GM21619 (cell line): ENCODE results near the gene ADPRHL1.

Source experiments
- ATAC-seq: cut with Tn5 transposase; IDR thresholded peaks from one replicate; pipeline ENCODE4 v1.9.1; 2021; ENCODE audit not compliant: unreplicated experiment

ADPRHL1 gene

DNA sequence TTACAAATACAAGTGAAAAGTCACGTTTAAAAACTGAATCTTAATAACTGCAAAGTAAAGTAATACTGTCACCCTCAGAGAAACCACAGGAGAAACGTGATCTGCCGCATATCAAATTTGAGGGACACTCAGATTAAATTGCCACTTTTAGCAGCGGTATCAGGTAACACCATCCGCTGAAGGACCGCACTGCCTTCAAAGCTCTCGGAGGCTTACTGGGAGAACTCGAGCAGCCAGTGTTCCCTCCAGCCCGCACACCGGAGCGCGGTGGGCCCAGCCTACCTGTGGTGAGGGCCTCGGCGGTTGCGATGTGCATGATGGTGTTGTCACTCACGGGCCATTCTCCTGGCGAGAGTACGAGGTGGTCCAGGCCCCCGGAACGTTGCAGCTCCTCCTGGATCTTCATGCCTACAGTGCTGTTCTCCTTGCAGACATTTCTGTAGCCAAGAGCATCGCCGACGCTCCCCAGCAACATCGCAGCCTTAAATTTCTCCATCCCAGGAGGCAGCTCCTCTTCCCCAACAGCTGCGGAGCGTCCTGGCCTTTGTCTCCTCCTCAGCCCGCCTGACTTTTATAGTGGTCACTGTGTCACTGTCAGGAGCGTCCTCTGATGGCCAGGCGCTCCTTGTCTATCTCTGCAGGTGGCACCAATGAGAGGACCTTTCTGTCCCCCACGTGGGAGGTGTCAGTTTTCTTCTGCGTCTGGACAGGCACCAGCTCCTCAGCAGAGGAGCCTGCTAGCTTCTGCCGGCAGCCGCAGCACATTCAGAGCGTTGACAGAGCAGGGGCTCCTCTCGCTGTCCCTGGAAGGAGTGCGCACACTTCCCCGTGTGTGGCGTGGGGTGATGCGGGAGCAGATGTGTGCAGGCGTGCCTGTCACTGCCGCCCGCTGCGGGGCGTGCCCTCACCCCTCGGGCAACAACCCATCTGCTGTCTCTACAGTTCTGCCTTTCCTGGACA is at the start of gene ADPRHL1:
Gene ADPRHL1 (minus strand): TSS at position 547 of the 960 bp plus-strand sequence. CDS start 51 bp downstream, at position 496.
- no peak for ATAC-seq

DNA sequence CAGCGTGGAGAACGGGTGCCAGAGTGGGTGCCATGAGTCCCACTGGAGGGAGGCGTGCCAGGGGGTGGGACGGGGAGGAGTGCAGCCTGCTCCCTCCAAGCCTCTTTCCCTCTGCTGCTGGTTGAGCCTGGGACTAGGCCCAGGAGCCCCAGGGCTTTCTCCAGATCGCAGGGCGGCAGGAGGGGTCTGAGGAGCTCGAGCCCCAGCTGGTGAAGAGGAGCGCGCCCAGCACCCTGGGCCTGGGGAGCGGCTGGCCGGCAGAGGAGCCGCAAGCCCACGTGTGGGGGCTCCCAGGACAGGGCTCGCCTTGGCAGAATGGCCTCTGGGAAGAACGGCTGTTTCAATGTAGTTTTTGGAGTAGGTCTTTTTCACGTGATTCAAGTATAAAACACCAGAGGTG is 49.4 kb upstream of the ADPRHL1 start:
- no peak for ATAC-seq

DNA sequence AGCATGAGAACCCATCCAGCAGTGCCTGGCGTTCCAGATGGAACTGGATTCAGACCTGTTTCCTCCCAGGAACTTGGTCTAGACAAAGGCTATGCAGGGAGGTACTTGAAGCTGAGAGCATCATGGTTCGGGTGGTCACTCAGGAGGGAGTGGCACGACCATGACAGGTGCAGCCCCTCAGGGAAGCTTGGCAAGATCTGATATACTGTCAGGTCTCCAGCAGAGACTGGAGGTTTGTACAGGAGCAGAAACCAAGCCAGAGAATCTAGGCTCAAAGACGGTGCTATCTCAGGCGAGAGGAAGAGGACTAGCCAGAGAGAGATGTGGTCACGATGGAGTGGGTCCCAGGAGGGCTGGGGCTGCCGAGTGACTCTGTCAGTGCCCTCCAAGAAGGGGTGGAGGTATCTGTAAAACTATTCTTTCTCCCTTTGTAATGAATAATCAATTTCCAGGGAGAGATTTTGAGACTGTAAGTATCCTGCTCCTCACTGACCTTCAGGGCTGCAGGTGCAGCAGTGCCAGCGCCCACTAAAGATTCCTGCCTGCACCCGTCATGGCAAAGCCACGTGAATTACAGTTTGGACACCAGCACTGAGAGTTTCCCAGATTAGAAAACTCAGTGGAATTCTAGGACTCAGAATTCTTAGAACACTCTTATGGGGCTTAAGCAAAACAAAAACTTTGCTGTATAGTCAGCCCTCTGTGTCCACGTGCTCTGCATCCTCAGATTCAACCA is 47.4 kb upstream of the ADPRHL1 start:
- no peak for ATAC-seq

DNA sequence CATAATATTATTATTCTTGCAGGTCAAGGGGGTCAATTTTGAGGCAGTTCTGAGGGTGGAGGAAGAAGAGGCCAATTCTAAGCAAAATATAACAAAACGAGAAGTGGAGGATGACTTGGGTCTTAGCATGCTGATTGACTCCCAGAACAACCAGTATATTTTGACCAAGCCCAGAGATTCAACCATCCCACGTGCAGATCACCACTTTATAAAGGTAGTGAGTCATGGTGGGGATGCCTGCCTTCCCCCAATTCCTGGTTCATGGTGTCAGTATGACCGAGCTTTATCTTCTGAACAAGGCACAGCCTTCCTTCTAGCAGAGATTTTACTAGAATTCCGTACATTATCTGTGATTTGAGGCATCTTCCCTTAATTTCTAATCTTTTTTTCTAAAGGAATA is 46.6 kb upstream of the ADPRHL1 start:
- no peak for ATAC-seq

DNA sequence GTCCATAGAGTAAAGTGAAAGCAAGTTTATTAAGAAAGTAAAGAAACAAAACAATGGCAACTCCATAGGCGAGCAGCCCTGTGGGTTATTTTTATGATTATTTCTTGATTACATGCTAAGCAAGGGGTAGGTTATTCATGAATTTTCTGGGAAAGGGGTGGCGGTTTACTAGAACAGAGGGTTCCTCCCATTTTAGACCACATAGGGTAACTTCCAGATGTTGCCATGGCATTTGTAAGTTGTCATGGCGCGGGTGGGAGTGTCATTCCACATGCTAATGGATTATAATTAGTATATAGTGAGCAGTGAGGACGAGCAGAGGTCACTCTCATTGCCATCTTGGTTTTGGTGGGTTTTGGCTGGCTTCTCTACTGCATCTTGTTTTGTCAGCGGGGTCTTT is 45.6 kb upstream of the ADPRHL1 start:
- no peak for ATAC-seq

DNA sequence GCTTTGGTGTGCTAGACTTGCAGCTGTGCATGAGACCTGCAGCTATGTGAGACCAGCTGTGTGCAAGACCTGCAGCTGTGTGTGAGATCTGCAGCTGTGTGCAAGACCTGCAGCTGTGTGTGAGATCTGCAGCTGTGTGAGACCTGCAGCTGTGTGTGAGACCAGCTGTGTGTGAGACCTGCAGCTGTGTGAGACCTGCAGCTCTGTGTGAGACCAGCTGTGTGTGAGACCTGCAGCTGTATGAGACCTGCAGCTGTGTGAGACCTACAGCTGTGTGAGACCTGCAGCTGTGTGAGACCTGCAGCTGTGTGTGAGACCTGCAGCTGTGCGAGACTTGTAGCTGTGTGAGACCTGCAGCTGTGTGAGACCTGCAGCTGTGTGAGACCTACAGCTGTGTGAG is 43.9 kb upstream of the ADPRHL1 start:
- no peak for ATAC-seq

DNA sequence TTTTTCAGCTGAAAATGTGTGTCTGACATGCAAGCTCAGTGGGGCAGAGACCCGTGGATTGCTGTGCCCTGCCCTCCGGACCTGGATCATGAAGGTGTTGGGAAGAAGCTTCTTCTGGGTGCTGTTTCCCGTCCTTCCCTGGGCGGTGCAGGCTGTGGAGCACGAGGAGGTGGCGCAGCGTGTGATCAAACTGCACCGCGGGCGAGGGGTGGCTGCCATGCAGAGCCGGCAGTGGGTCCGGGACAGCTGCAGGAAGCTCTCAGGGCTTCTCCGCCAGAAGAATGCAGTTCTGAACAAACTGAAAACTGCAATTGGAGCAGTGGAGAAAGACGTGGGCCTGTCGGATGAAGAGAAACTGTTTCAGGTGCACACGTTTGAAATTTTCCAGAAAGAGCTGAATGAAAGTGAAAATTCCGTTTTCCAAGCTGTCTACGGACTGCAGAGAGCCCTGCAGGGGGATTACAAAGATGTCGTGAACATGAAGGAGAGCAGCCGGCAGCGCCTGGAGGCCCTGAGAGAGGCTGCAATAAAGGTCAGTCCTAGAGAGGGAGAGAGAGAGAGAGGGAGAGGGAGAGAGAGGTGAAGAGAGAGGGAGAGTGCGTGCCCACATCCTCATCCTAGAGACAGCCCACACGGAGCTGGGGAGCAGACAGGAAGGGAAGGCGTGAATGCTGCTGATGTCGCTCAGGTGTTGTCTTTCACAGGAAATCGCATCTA is 42.4 kb upstream of the ADPRHL1 start:
- no peak for ATAC-seq

DNA sequence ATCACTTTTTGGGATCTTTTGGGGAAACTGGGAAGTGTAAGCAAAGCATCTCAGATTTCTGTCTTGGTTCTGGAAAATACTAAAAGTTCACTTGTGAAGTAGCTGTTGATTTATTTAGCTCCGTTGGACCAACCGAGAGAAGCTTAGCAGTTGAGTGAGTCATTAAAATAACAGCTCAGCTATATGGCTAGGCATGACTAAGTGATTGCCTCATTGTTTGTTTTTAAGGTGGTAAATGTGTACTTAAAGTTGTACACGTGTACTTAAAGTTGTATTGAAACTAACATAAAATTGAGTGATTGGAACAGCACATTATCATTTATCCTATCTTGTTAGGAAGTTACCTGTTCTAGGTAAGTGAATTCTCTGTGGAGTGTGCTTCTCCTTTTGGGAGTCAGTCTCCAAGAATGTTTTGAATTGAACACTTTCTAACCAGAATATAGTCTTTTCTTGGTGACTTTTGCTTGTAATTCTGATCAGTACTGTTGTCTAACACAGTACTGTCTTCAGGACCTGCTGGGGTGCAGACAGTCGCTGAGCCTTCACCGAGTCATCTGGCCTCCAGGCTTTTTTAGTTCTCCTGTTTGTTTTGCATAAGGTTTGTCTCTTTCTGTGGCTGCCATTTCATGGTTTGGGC is 40.1 kb upstream of the ADPRHL1 start:
- ATAC-seq, result peak; percentile 24

DNA sequence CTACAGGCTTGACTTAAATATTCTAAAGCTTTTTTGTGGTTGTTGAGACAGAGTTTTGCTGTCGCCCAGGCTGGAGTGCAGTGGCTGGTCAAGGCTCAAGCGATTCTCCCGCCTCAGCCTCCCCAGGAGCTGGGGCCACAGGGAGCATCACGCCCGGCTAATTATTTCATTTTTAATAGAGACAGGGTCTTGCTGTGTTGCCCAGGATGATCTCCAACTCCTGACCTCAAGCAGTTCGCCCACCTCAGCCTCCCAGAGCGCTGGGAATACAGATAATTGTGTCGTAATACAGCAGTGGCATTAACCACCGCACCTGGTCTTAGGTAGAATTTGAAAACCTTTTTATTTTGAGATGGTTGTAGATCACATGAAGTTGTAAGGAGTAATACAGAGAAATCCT is 38.7 kb upstream of the ADPRHL1 start:
- no peak for ATAC-seq

DNA sequence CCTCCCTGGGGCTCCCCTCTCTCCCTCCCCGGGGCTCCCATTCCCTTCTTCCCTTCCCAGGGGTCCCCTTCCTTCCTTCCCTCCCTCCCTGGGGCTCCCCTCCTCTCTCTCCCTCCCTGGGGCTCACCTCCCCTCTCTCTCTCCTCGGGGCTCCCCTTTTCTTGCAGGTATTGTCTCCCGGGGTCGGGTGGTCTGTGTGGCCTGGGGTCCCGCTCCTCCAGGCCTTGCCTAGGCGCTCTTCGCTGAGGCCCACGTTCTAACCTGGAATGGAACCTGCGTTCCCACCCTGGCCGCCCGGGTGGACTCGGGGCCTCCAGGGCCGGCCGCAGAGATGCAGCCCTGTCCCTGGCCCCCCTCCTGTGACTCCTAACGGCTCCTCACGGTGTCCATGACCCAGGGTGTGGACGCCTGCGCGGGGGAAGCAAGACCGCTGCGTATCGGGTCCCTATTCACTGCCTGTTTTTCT is 38.2 kb upstream of the ADPRHL1 start:
- ATAC-seq, result no peak

DNA sequence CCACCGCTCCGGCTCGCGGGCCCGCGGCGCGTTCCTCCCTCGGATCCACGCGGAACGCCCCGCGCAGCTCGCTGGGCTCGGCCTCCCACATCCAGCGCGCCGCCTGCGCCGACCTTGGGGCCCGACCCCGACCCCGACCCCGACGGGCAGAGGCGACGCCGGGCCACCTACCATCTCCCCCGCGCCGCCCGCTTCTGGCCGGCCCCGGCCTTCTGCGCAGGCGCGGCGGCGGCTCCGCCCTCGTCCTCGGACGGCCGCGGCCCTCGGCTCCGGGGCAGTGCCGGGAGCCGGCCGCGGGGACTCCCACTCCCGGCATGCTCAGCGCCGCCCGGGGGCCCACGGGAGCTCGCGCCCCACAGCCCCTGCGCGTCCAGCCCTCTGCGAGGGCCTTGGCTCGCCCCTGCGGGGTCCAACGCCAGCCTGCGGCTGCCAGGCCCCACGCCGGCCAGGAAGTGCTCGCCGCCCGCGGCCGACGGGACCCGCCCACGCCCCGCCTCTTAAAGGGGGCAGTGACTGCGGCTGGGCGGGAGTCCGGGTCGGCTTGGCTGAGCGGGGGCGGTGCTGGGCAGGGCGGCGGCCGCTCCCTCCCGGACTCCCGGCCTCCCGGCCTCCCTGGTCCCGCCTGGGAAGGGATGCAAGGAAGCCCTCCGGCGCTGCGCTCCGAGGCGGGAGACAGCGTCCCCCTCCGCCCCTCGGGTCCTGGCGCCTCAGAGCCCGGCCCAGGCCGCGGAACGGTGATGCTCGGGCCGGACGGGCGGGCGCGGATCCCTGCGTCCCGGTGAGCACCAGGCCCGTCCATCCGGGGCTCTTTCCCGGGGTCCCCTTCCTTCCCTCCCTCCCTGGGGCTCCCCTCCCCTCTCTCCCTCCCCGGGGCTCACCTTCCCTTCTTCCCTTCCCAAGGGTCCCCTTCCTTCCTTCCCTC is 37.5 kb upstream of the ADPRHL1 start, which contains the start of gene DCUN1D2:
Gene DCUN1D2 (minus strand): TSS at position 216 of the 922 bp plus-strand sequence. CDS start 42 bp downstream, at position 174.
- peak; percentile 73 for ATAC-seq

DNA sequence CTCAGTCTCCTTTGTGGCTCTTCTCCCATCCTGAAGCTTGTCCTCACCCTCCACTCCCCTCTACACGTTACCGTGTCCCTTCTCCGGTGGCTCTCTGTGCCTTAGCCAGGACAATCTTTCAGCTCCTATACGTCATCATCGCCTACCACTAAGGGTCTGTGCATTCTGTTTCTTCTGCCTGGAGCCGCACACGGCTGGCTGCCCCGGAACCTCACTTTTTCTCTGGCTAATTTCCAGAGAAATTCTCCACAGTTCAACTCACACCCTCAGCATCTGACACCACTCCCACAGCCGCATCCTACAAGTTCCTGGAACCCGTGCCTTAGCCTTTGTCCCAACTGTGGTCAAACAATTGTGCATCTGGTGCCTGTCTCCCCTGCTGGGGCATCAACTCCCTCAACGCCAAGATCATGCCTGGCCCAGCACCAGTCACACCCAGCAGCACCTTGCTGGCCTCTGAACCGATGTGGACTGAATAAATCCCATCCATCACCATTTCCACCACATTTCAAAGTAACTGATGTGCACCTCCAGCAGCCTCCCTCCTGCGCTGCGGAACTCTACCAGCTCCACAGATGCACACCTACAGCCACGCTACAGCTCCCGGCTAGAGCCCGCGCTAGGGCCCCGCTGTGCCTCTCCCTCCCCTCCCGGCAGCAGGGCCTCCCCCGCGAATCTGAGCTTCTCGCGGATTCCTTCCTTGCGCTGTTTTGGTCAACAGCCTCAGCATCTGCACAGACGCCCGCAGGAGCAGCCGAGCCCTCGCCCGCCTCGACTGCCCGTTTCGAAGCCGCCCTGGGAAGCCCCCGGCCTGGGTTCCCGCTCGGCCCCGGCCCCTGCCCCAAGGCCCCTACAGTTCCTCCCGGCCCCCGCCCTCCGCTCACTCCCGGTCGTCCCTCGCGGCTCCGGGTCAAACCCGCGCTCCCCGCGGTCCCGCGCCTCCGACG is 36.5 kb upstream of the ADPRHL1 start:
- peak; percentile 19 for ATAC-seq

DNA sequence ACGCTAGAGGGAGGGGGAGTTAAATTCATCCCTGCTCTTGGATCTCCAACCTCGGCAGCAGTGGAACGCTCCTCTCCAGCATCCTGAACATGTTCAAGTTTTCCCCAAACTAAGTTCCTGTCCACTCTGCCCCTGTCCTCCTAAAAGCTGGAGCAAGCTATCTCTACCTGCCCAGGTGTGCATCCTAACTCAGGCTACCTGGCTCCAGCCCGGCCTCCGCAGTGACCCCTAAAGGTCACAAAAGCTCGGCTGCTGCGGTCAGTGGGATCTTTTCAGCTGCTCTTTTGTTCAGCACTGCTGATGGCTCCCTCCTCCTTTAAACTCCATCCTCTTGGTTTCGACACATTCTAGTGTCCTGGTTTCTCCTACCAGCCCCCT is 35.9 kb upstream of the ADPRHL1 start:
- ATAC-seq, result no peak

DNA sequence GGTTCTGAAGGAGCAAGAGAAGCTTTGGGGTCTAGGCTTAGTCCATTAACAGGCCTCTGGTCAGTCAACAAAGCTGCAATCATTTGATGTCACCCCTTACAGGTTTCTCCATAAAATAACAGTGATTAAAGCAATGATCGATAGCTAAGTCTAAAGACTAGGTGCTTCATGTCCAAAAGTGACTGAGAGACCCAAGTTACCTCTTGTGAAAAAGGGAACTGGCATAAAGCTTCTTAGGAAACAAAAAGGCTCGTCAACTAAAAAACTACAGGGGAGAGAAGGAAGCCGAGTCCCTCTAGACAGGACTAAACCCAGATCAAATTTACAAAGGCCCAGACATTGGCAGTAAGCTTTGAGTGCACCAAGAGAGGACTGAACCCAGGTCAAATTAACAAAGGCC is 35.0 kb upstream of the ADPRHL1 start:
- no peak for ATAC-seq

DNA sequence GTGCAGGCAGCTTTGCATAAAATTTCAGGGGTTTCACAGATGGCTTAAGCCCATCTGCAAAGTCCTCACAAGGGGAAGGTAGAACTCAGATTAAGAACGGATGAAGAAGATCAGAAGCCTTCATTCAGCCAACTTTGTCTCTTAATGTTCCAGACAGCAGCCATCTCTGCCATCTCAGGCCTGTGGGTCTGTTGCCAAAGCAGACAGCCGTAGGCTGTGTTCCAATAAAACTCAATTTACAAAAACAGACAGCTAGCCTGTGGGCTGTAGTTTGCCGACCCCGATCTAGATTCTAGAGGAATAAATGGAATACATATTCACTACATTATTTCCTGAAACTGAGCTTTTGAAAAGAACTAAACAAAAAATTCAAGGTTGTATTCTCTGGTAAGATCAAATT is 33.4 kb upstream of the ADPRHL1 start:
- no peak for ATAC-seq

DNA sequence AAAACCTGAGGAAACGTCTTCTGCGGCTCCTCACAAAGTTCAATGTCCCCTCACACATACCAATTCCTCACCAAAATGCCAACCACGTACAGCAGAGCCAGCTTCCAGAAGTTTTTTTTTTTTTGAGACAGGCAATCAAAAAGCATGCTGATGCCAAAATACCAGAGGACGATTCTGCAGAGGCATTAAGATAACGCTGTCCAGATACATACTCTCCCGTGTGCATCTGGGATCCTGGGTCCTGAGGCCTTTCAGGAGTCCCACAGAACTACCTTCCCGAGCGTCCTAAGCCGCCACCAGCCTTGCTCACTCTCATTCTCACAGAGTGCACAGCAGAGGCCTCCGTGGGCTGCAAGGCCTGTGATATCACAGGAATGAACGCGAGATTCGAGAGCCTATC is 32.3 kb upstream of the ADPRHL1 start:
- ATAC-seq, result no peak

DNA sequence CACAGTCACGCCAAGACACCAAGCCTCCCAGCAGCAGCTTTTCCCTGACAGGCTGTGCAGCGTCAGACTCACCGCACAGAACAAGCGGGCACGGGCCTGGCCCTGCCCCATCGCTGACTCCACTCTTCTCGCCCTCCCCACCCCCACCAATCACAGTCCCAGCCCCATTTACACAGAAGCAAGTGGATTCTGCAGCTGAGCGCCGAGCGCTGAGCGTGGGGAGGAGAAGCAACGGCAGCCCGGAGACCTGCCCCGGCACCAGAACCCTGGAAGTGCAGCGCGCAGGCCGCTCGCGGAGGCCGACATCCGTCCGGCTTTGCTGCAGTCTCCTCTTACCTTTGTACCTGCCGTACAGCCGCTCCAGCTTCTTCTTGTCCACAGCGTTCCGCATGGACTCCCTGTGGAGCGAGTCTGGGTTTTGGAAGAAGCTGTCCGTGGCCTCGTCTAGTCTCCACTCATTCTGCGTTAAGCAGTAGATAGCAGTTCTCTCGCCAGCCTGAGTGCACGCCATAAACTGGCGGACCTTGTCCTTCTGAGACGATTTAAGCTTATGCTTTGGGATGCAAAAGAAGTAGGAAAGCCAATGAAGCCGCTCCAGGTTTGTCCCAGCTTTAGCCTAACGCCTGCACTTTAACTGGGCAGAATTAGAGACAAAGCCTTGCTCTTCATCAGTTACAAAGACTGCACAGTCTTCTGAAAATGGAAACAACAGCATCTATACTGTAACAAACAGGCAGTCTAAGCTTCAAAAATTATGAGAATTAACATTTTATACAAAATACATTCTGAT is 30.4 kb upstream of the ADPRHL1 start:
- no peak for ATAC-seq

DNA sequence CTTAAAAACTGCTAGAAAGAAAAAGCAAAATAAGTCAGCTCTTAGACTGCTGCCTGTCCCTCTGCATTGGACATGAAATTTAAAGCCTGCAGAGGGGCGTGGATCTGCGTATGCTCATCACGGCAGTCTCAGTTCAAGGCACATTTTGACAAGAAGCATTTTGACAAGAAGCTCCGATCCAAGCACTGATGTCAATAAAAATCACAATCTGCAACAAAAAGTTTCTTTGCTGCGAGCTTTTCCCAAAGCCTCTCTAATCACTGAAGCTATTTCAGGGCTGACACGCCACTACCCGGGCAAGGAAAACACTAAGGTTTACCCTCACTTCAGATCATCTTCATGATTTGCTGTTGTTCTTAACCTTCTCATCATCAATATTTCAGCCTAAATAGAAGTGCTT is 29.8 kb upstream of the ADPRHL1 start:
- ATAC-seq, result no peak
